Common myeloid progenitor, CD34-positive (primary cell): ENCODE results near the gene HDAC4.
A peak's percentile ranks its signal among the peaks of the same experiment; 100 is the strongest.

Experiments used
- CTCF ChIA-PET: fragments of 350-600 bp; sonication (Branson Sonifier 250); formaldehyde crosslinking; loops from one replicate; lab custom pipeline; 2021; ENCODE audit warnings: antibody characterized with exemption; lab: Charles Lee
- POLR2A ChIA-PET: fragments of 350-600 bp; sonication (Branson Sonifier 250); formaldehyde crosslinking; loops from one replicate; lab custom pipeline; 2021; ENCODE audit warnings: antibody characterized with exemption; lab: Charles Lee
- DNase-seq, 3 donors: peaks; one replicate each; pipeline versions ENCODE4 v3.0.0 to v3.0.0-alpha.2; 2013
- H3K27ac ChIP-seq, 2 experiments: 1 replicate in 1 of 2; 2 replicates in 1 of 2; pipeline ENCODE4 v1.7.0; 2013; ENCODE audit warnings: inconsistent platforms in 2 of 2, low read length in 2 of 2, mild to moderate bottlenecking in 2 of 2, low read depth in 1 of 2, moderate library complexity in 1 of 2; ENCODE audit not compliant: severe bottlenecking in 2 of 2, insufficient read depth in 1 of 2, poor library complexity in 1 of 2
- H3K27me3 ChIP-seq, 5 experiments: replicated peaks in 2 of 5; 1 replicate in 3 of 5; 2 replicates in 2 of 5; pipeline versions ENCODE4 v1.6.1 to v1.7.0; 2013; ENCODE audit warnings: low read length in 4 of 5, mild to moderate bottlenecking in 2 of 5, moderate library complexity in 2 of 5, inconsistent platforms in 1 of 5; ENCODE audit not compliant: insufficient read depth in 5 of 5, control insufficient read depth in 4 of 5
- H3K36me3 ChIP-seq, 4 experiments: 1 replicate in 2 of 4; 2 replicates in 2 of 4; pipeline versions ENCODE4 v1.6.1 to v1.7.0; 2013; ENCODE audit warnings: low read length in 3 of 4, control low read depth in 1 of 4, mild to moderate bottlenecking in 1 of 4; ENCODE audit not compliant: control insufficient read depth in 4 of 4, insufficient read depth in 4 of 4
- H3K4me1 ChIP-seq, 4 experiments: 1 replicate in 3 of 4; 2 replicates in 1 of 4; pipeline versions ENCODE4 v1.6.1 to v1.7.1; 2013; ENCODE audit warnings: low read length in 3 of 4, mild to moderate bottlenecking in 3 of 4, control low read depth in 1 of 4, inconsistent platforms in 1 of 4, moderate library complexity in 1 of 4; ENCODE audit not compliant: control insufficient read depth in 4 of 4, insufficient read depth in 4 of 4; ENCODE audit errors: control extremely low read depth in 1 of 4
- H3K4me3 ChIP-seq, 7 experiments: 1 replicate in 4 of 7; 2 replicates in 3 of 7; pipeline versions ENCODE4 v1.5.1 to v1.7.0; 2013; ENCODE audit warnings: mild to moderate bottlenecking in 7 of 7, low read length in 6 of 7, moderate library complexity in 6 of 7, inconsistent platforms in 2 of 7, low read depth in 2 of 7, control low read depth in 1 of 7; ENCODE audit not compliant: insufficient read depth in 4 of 7, control insufficient read depth in 1 of 7; ENCODE audit errors: extremely low read depth in 1 of 7
- H3K9me3 ChIP-seq, 5 experiments: 1 replicate in 4 of 5; 2 replicates in 1 of 5; pipeline versions ENCODE4 v1.6.1 to v1.7.1; 2013; ENCODE audit warnings: low read length in 4 of 5, mild to moderate bottlenecking in 2 of 5, inconsistent platforms in 1 of 5, low read depth in 1 of 5, moderate library complexity in 1 of 5; ENCODE audit not compliant: control insufficient read depth in 4 of 5, insufficient read depth in 2 of 5; ENCODE audit errors: control extremely low read depth in 1 of 5
- WGBS: methylation state at CpG from one replicate; pipeline ENCODE4 v1.1.5; 2013; ENCODE audit not compliant: insufficient coverage; 5-methylcytosine and 5-hydroxymethylcytosine counted together

Gene HDAC4

DNA sequence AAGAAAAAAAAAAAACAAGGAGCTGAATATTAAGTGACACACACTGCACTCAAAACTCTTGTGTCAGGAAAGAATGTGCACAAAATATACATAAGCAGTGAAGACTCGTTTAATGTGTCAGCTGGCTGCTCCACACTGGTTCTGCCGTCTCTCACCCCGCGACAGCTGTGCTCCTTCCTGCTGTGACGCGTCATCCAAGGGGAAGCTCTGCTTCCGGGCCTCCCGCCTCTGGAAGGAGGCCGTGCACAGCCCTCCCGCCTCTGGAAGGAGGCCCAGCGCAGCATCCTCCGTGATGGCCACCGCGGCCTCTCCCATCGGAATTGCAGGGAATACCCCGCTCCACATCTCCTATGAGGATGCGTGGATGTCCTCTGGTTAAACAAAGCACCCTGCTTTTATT is 151.0 kb downstream of the HDAC4 start:
- CTCF ChIA-PET, result no interaction called here
- DNase-seq, result no peak
- WGBS, result 67% methylated on average over 15 of the region's 17 CpGs
- no peaks in the 10 kb centered on the region for H3K27me3 ChIP-seq
- H3K27ac ChIP-seq, result no peak overlapping the region
- H3K36me3 ChIP-seq, result no peaks in the 10 kb centered on the region
- peaks cover 19 to 49% (median 36%) of the 10 kb centered on the region in 4 experiments for H3K4me1 ChIP-seq
- no peaks in the 10 kb centered on the region for H3K9me3 ChIP-seq
- H3K4me3 ChIP-seq, result no peak overlapping the region
- POLR2A ChIA-PET, result no interaction called here

DNA sequence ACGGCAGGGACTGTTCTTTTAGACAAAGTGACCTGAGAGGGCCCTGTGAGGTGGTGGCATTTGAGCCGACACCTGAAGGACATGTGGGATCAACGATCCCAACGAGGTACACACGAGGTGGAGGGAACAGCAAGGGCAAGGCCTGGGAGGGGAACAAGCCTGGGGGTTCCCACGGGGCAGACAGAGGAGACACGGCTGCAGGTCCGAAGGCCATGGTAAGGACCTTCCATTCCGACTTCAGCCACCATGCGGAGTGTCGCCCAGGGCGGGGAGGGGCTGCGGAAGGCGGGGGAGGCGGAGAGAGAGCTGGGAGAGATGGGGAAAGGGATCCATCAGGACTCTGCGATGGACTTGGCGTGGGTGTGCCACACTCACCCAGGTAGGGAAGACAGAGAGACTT is 151.8 kb downstream of the HDAC4 start:
- Histone ChIP-seq H3K27ac (no peak overlapping the region), H3K36me3 (no peaks in the 10 kb centered on the region), H3K27me3 (no peaks in the 10 kb centered on the region), H3K4me3 (no peak overlapping the region), H3K9me3 (no peaks in the 10 kb centered on the region), H3K4me1 (peaks cover 13 to 42% (median 33%) of the 10 kb centered on the region in 4 experiments)
- no peak for DNase-seq
- WGBS, result 97% methylated on average over 13 of the region's 17 CpGs
- CTCF ChIA-PET, result no interaction called here
- POLR2A ChIA-PET, result no interaction called here

DNA sequence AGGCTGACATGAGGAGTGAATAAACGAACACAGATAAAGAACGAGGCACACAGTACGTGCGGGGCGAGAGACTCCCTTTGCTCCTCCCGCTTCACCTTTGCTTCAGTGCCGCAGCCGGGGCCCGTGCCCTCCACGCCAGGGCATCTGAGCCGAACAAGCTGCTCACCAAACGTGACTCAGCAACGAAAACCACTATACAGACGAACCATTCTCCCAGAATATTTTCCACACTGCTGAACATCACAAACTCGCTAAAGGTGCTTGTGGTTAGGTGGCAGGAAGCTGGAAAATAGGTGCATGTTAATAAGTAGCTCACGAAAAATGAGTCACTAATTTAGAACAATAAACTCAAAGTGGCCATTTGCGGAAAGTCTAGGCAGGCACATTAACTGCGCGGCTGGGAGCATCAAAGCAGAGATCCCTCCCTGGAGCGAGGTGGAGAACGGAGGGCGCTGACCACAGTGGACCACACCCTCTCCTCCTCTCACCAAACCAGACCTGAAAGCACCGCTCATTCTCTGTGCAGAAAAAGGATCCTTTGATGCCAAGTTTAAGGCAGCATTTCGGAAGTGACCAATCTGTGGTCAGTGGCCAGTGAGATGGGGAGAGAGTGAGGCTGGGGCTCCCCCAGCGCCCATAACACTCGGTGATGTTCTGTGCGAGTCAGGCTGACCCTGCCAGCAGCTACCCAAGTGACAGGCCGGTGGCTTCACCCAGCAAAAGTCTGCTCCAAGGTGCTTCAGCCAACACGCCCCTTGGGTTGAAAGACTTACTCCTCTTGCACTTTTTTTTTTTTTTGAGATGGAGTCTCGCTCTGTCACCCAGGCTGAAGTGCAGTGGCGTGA is 153.2 kb downstream of the HDAC4 start:
- over 99% methylated on average over 13 of the region's 31 CpGs for WGBS
- Histone ChIP-seq H3K36me3 (no peaks in the 10 kb centered on the region), H3K27ac (no peak overlapping the region), H3K9me3 (peaks cover 0 to 5% (median 0%) of the 10 kb centered on the region in 5 experiments), H3K4me1 (peaks cover 6 to 27% (median 19%) of the 10 kb centered on the region in 4 experiments), H3K27me3 (no peaks in the 10 kb centered on the region), H3K4me3 (no peak overlapping the region)
- ChIA-PET CTCF (interaction anchor here (1.0 kb wide), 1 partner anchor 11 kb away, joined by 3 read pairs; no protein-coding TSS in a partner anchor), POLR2A (no interaction called here)
- no peak for DNase-seq

DNA sequence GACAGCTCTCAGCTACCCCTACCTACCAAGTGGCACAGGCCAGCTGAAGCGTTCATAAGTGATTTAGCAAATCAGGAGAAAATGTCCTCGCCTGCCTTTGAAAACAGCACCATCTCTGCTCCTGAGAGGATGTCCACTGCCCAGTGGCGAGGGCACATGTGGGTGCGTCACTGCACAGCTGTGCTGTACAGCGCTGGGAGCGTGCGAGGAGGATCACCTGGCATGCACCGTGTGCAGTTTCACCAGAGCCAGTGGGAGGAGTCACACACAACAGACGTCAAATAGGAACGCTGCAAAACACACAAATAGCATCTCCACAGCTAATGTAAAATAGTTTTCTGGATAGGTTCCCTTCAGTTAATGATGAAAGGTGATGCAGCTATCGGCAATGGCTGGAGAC is 154.1 kb downstream of the HDAC4 start:
- Histone ChIP-seq H3K4me3 (no peak overlapping the region), H3K27me3 (no peaks in the 10 kb centered on the region), H3K9me3 (peaks cover 0 to 7% (median 0%) of the 10 kb centered on the region in 5 experiments), H3K36me3 (no peaks in the 10 kb centered on the region), H3K4me1 (peaks cover 4 to 20% (median 10%) of the 10 kb centered on the region in 4 experiments), H3K27ac (no peak overlapping the region)
- POLR2A ChIA-PET, result interaction anchor here (0.6 kb wide), 1 partner anchor 138 kb away, joined by 3 read pairs; no protein-coding TSS in a partner anchor
- CTCF ChIA-PET, result no interaction called here
- WGBS, result 98% methylated on average over 11 of the region's 11 CpGs
- DNase-seq, result no peak

DNA sequence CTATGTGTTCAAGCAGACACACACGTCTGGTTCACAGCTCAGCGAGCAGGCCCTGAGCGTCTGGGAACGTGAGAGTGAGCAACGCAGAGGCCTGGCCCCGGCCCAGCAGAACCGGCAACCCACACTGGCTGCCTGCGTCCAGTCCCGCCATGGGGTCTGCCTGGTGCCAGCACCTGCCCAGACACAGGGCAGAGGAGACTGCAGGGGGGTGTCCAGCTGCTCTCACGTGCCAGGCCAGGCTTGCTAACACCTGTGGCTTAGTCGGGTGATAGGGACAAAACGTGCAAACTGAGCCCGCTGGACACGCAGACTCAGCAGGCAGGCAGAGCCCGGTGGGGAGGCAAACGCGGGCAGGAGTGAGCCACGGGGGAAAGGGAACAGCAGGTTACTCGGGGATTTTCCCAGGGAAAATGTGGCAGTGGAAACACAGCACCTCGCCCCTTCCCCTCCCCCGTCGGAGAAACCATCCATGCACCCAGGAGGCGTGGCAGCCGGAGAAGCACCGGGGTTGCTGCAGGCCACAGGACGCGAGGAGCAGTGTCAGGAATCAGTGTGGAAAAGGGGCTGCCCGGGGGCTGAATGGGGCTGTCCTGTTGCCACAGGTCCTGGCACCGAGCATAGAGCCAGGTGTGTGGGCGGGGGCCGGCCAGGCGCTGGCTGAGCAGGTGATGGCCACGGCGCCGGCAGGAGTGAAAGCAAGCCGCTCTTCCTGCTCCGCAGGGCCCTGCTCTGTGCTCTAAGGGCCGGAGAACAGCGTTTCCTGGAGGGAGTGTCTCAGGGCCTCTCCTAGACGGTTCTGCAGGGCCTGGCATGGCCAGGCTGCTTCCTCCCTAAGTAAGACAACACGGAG is 154.7 kb downstream of the HDAC4 start:
- Histone ChIP-seq H3K27me3 (no peaks in the 10 kb centered on the region), H3K4me1 (peaks cover 7 to 21% (median 14%) of the 10 kb centered on the region in 4 experiments), H3K4me3 (peak overlapping the region in 1 of 7 experiments; percentile 4), H3K36me3 (no peaks in the 10 kb centered on the region), H3K9me3 (peaks cover 0 to 7% (median 0%) of the 10 kb centered on the region in 5 experiments), H3K27ac (no peak overlapping the region)
- DNase-seq, result no peak
- ChIA-PET POLR2A (interaction anchor here (0.6 kb wide), 1 partner anchor 139 kb away, joined by 3 read pairs; no protein-coding TSS in a partner anchor), CTCF (no interaction called here)
- WGBS, result 95% methylated on average over 37 of the region's 41 CpGs

DNA sequence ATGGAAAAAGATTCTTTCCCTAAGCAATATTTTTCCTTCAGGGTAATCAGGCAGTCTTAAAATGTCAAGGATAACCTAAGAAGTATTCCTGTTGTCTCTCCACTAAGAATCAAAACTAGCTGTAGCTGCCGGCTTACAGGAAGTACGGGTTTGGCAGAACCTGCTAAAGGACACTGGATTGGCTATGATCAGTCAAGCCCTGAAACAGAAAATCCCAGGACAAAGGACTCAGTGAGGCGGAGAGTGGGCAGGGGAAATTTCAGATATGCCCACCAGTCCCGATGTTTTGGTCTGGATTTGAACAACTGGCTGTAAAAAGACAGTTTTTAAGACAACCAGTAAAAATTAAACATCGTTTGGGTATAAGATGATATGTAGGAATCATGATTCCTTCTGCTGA is 155.7 kb downstream of the HDAC4 start:
- POLR2A ChIA-PET, result no interaction called here
- peaks cover 0 to 7% (median 0%) of the 10 kb centered on the region in 5 experiments for H3K9me3 ChIP-seq
- no peak overlapping the region for H3K4me3 ChIP-seq
- no peak overlapping the region for H3K27ac ChIP-seq
- H3K27me3 ChIP-seq, result no peaks in the 10 kb centered on the region
- CTCF ChIA-PET, result no interaction called here
- H3K36me3 ChIP-seq, result no peaks in the 10 kb centered on the region
- DNase-seq, result no peak
- peaks cover 11 to 24% (median 16%) of the 10 kb centered on the region in 4 experiments for H3K4me1 ChIP-seq
- WGBS, result 94% methylated on average over 4 of the region's 5 CpGs
